Stomach (tissue), 9 donors: ENCODE data around the gene L3MBTL4. TPM values are rescaled to one million over a fixed set of nuclear protein-coding genes. Genes with fewer than 3 reads are reported as not detected.
"Not testable (repeated sequence)": the region's sequence is repeated elsewhere in the genome, so short reads cannot be mapped to it uniquely, and the experiment has no call there.

Experiments used
- DNase-seq, 2 donors: peaks; one replicate each; pipeline versions ENCODE4 v3.0.0 to v3.0.0-alpha.2; 2013 to 2019
- H3K27ac ChIP-seq, 5 donors: fragments of 200-600 bp in 4 of 5; sonication (generic) in 4 of 5; one replicate each; pipeline ENCODE4 v1.5.1; 2013 to 2019; ENCODE audit warnings: mild to moderate bottlenecking in 1 of 5, moderate library complexity in 1 of 5
- H3K27me3 ChIP-seq, 3 donors: fragments of 200-600 bp; sonication (generic); one replicate each; pipeline ENCODE4 v1.5.1; 2017 to 2019; ENCODE audit warnings: mixed run types in 1 of 3
- H3K36me3 ChIP-seq, 4 donors: fragments of 200-600 bp; sonication (generic); 1 replicate in 3 of 4; 2 replicates in 1 of 4; pipeline ENCODE4 v1.5.1; 2016 to 2019
- H3K4me1 ChIP-seq, 4 donors: fragments of 200-600 bp; sonication (generic); one replicate each; pipeline ENCODE4 v1.5.1; 2016 to 2019
- H3K4me3 ChIP-seq, 4 donors: fragments of 200-600 bp; sonication (generic) in 3 of 4; one replicate each; pipeline ENCODE4 v1.5.1; 2016 to 2019; ENCODE audit warnings: mild to moderate bottlenecking in 1 of 4
- H3K9me3 ChIP-seq, 4 donors: fragments of 200-600 bp; sonication (generic); one replicate each; pipeline ENCODE4 v1.5.1; 2016 to 2019
- EP300 ChIP-seq: sonication (generic); formaldehyde crosslinking; IDR thresholded peaks from one replicate; pipeline ENCODE4 v1.6.1; 2017; ENCODE audit warnings: antibody characterized with exemption
- POLR2A ChIP-seq, 4 donors: fragments of 450-650 bp; IDR thresholded peaks; one replicate each; pipeline ENCODE4 v1.6.1; 2016; ENCODE audit warnings: antibody characterized with exemption in 4 of 4, control low read depth in 2 of 4, mild to moderate bottlenecking in 1 of 4, moderate library complexity in 1 of 4
- POLR2AphosphoS5 ChIP-seq, 3 donors: sonication (generic); formaldehyde crosslinking; IDR thresholded peaks; one replicate each; pipeline ENCODE4 v1.6.1; 2016; ENCODE audit warnings: antibody characterized with exemption in 3 of 3
- WGBS, 5 donors: extraction: QIAGEN DNeasy Blood & Tissue Kit in 3 of 5; methylation state at CpG; one replicate each; pipeline versions ENCODE4 v1.1.5 to v1.1.7; 2013 to 2018; 5-methylcytosine and 5-hydroxymethylcytosine counted together
- intact Hi-C: fragments of 100-400 bp; cut with DNase I; formaldehyde crosslinking; loops from one replicate; pipeline ENCODE4 v1.15.1; 2023; ENCODE audit warnings: low total_unique reads
- polyA plus RNA-seq, 3 donors: library from polyadenylated mRNA; stranded (reverse); fragments of 200-250 nt; gene quantifications; one replicate each; pipeline ENCODE4 v1.2.3, GENCODE V29; 2013
- total RNA-seq, 5 donors: library from RNA; depleted of rRNA; stranded (reverse); fragments of >200 nt; gene quantifications; one replicate each; pipeline versions ENCODE4 v1.1.0 to v1.2.3, GENCODE V29; 2014 to 2016
- TF ChIP-seq, protein P1 (sequence below), 7 experiments: fragments of 450-650 bp in 4 of 7; fragments of 200-600 bp in 3 of 7; sonication (generic) in 3 of 7; IDR thresholded peaks; one replicate each; pipeline ENCODE4 v1.5.1; 2016 to 2019; ENCODE audit warnings: antibody characterized with exemption in 7 of 7, control low read depth in 2 of 7, mild to moderate bottlenecking in 1 of 7
- donor health status: healthy with polysubstance abuse.
- donor health status: Bipolar disorder and iron deficiency.
- donor health status: healthy.

The L3MBTL4 gene
- total and polyA plus RNA-seq, 8 donors: 1.9 to 23.3 (median 7.6) TPM

DNA sequence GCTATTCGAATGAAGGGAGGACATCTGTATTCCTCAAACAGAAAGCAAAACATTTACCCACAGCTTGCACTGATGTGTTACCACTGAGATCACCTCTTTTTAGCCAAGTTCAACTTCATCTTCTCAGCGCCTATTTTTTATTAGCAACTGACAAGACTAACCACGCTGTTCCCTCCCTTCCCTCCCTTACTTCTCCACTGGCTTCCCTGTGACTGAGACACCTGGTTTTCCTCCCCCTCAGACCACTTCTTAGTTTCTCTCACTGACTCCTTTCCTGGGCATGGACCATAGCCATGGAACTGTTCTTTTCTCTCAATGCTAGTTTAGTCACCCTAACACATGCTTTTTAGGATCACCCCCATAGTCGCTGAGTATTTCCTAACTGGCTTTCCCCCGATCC, 3.3 kb downstream of the L3MBTL4 start:
- no peak for DNase-seq
- TF ChIP-seq, protein P1, sequence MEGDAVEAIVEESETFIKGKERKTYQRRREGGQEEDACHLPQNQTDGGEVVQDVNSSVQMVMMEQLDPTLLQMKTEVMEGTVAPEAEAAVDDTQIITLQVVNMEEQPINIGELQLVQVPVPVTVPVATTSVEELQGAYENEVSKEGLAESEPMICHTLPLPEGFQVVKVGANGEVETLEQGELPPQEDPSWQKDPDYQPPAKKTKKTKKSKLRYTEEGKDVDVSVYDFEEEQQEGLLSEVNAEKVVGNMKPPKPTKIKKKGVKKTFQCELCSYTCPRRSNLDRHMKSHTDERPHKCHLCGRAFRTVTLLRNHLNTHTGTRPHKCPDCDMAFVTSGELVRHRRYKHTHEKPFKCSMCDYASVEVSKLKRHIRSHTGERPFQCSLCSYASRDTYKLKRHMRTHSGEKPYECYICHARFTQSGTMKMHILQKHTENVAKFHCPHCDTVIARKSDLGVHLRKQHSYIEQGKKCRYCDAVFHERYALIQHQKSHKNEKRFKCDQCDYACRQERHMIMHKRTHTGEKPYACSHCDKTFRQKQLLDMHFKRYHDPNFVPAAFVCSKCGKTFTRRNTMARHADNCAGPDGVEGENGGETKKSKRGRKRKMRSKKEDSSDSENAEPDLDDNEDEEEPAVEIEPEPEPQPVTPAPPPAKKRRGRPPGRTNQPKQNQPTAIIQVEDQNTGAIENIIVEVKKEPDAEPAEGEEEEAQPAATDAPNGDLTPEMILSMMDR (IDR thresholded peaks at IDR 0.05): no peak
- TF ChIP-seq POLR2AphosphoS5 (IDR thresholded peaks at IDR 0.05) (no peak), POLR2A (IDR thresholded peaks at IDR 0.05) (no peak), EP300 (no peak)
- no peaks in the 10 kb centered on the region for H3K36me3 ChIP-seq
- H3K9me3 ChIP-seq: no peaks in the 10 kb centered on the region
- peaks cover 0 to 9% (median 0%) of the 10 kb centered on the region in 3 donors for H3K27me3 ChIP-seq
- 74 to 84% (median 75%) methylated on average over 5 of the region's 5 CpGs for WGBS, 5 donors
- H3K27ac ChIP-seq: no peak overlapping the region
- H3K4me3 ChIP-seq: no peak overlapping the region
- peaks cover 7 to 31% (median 16%) of the 10 kb centered on the region in 4 donors for H3K4me1 ChIP-seq
- intact Hi-C loops: no loop called here

DNA sequence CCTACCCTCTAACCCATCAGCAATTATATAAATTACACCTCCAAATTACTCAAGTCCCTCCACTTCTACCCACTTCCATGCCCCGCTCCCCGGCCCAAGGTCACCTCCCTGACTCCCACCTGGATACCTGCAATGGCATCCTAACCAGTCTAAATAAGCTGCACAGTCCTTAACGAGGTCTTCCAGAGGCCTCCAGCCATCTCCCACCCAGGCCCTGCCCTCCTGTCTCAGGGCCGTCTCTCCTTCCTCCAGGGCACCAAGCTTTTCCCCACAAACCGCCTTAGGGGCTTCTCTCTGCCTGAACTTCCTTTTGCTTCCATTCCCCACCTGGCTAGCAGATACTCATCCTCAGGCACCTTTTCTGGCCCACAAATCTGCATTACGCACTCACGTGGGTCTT, 4.8 kb downstream of the L3MBTL4 start:
- intact Hi-C loops: no loop called here

DNA sequence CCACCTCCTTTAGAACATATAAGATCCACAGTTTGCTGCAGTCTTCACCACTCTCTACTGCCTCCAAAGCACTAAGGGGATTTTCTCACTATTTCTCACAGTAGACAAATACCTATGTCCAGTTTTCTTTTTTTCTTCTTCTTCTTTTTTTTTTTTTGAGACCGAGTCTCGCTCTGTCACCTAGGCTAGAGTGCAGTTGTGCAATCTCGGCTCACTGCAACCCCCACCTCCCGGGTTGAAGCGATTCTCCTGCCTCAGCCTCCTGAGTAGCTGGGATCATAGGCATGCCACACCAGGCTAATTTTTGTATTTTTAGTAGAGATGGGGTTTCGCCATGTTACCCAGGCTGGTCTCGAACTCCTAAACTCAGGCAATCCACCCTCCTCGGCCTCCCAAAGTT, 6.2 kb downstream of the L3MBTL4 start:
- H3K4me1 ChIP-seq: peaks cover 8 to 30% (median 17%) of the 10 kb centered on the region in 4 donors
- H3K36me3 ChIP-seq, intact Hi-C loops, DNase-seq, H3K27ac ChIP-seq, H3K9me3 ChIP-seq, H3K4me3 ChIP-seq, H3K27me3 ChIP-seq: not testable (repeated sequence)
- WGBS, 5 donors: 93 to 96% (median 96%) methylated on average over 8 of the region's 8 CpGs

More for the DNA sequence above, 4.8 kb downstream of the L3MBTL4 start:
- Histone ChIP-seq H3K4me3 (no peak overlapping the region), H3K4me1 (peaks cover 8 to 37% (median 23%) of the 10 kb centered on the region in 4 donors), H3K27ac (no peak overlapping the region), H3K27me3 (peaks cover 0 to 9% (median 0%) of the 10 kb centered on the region in 3 donors), H3K9me3 (no peaks in the 10 kb centered on the region), H3K36me3 (no peaks in the 10 kb centered on the region)
- DNase-seq: no peak
- TF ChIP-seq, protein P1 (IDR thresholded peaks at IDR 0.05): no peak
- TF ChIP-seq POLR2AphosphoS5 (IDR thresholded peaks at IDR 0.05) (no peak), EP300 (no peak), POLR2A (IDR thresholded peaks at IDR 0.05) (no peak)
- WGBS, 5 donors: 90 to 97% (median 94%) methylated on average over 7 of the region's 7 CpGs

DNA sequence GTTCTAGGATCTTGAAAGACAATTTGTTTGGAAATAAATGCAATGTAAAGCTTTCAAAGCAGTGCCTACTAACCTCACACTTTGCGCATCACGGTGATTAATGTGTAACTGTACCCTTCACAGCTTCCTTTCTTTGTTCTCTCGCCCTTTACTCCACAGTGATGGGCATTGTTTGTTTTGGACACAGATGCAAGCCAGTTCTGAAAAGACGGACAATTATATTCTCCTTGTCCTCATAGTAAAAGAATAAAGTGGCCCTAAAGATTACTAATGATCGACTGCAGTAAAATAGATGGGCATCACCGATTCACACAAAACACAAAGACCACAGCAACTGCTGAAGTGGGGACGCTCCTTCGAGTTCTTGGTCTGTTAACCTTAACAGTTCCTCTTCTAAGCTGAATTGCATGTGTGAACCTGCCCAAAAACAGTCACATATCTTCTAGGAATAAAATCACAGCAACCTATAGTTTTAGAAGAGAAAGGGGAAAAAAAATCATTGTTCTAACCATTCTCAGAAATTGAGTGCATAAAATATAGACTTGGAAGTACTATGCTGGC, 7.7 kb downstream of the L3MBTL4 start:
- Histone ChIP-seq H3K4me3 (no peak overlapping the region), H3K36me3 (no peaks in the 10 kb centered on the region), H3K27ac (peak overlapping the region in 1 of 5 donors; percentile 38), H3K9me3 (no peaks in the 10 kb centered on the region), H3K27me3 (no peaks in the 10 kb centered on the region), H3K4me1 (peaks cover 8 to 20% (median 12%) of the 10 kb centered on the region in 4 donors)
- WGBS, 5 donors: 69 to 85% (median 82%) methylated on average over 8 of the region's 8 CpGs
- TF ChIP-seq, protein P1 (IDR thresholded peaks at IDR 0.05): no peak
- no peak for TF ChIP-seq EP300
- no peak for TF ChIP-seq POLR2A (IDR thresholded peaks at IDR 0.05)
- no peak for TF ChIP-seq POLR2AphosphoS5 (IDR thresholded peaks at IDR 0.05)
- intact Hi-C loops: no loop called here
- DNase-seq: no peak
